Colon (tissue), 2 donors: ENCODE measurements around the gene C1QTNF6.

Experiments
- FAIRE-seq: peaks from 2 replicates; lab custom pipeline; 2012; peaks lifted over from hg19 to GRCh38; lab: Jason Lieb, UNC
- donor health status: control.
- donor health status: control.

Gene C1QTNF6

DNA sequence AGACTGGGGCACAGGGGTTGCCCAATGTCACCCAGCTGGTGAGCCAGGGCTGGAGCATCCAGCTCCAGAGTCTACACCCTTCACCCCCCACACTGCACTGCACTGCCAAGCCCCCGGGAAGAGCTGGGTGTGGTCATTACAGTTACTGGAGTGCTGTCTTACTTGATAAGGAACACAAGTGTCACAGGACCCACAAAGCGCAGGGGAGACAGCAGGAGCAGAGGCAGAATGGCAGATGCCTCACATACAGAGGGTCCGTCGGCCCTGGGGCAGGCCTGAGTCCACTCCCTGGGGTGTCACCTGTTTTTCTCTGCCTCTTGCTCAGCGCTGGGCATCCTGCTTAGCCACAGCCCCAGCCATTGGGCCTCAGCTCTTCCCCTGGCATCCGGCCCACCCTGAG is 46.1 kb downstream of the C1QTNF6 start:
- FAIRE-seq, result no peak

DNA sequence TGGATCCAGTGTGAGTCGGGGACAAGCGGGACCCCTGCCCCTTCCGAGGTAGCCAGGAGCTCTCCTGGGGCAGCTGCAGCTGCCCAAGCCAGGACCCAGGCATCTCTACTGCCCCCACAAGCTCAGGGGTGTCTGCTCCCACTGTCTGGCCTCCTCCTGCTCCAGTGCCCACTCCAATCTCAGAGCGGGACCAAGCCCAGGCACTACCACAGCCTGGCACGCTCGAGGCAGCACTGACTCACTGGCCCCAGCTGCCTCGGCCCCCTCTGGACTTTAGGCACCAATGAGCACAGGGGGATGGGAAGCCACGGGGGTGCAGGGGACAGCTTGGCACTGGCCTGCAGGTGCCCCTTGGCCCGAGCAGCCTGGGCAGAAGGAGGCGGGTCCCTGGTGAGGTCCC is 46.6 kb downstream of the C1QTNF6 start:
- FAIRE-seq, result no peak

DNA sequence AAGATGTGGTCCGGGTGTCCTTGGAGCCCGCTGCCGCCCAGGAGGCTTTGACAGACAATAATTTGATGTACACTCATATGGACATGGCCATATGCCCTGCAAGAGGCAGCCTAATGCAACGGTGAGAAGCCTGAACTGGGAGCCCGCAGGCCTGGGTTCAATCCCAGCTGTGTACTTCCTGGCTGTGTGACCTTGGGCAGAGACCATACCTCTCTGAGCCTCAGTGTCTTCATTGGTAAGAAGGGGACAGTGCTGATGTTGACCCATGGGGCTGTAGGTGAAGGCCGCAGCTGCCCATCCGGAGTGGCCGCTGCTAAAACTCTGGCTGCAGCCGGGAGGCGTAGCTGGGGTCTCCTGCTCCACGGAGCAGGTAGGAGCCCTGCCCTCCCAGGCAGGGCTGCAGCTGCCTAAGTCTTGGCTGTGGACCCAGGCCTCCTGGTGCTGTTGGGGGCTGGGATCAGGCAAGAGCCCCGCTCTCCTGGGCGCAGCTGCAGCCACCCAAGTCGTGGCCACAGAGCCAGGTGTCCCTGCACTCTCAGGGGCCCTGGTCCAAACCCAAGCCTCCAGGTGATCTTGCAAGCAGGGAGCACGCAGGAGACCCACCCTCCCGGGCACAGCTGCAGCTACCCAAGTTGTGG is 47.2 kb downstream of the C1QTNF6 start:
- no peak for FAIRE-seq

DNA sequence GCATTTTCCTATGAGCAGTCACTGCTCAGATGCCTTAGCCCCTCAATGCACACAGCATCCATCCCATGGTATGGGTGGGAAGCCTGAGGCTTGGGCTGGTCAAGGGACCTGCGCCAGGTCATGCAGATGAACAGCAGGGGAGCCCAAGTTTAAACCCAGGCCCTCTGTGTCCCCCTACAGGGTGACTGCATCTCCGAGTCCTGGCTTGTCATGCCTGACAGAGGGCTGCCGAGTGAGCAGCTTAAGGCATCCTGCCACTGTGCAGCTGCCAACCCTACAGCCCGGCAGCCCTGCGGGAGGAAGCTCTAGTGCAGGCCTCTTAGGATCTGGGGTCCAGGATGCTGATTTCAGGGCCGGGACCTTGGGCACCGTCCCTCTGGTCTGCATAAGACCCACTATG is 48.3 kb downstream of the C1QTNF6 start:
- FAIRE-seq, result no peak

DNA sequence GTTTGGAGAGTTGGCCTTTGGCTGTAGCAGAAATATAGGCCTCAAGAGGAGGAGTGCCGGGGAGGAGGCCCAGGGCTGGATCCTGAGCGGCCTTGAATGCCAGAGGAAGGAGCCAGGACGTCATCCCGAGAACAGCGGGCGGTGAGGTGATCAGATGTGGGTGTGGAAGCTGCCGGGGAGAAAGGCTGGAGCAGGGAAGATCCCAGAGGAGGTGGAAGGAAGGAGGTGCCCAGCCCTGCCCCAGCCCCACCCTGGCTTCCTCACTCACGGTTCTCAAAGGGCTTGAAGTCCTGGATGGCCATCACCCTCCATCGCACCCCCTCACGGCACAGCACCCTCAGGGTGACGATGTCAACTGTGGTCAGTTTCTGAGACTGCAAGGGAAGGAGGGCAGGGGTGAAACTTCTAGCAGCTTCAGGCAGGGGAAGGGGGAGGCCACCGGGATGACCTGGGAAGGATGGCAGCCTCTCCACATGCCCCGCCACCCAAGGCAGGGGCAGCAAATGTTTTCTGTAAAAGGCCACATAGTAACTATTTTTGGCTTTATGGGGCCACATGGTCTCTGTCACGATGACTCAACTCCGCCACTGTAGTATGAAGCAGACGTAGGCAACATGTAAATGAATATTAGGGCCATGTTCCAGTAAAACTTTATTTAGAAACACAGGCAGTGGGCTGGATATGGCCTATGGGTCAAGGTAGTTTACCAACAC is 49.0 kb downstream of the C1QTNF6 start:
- no peak for FAIRE-seq

DNA sequence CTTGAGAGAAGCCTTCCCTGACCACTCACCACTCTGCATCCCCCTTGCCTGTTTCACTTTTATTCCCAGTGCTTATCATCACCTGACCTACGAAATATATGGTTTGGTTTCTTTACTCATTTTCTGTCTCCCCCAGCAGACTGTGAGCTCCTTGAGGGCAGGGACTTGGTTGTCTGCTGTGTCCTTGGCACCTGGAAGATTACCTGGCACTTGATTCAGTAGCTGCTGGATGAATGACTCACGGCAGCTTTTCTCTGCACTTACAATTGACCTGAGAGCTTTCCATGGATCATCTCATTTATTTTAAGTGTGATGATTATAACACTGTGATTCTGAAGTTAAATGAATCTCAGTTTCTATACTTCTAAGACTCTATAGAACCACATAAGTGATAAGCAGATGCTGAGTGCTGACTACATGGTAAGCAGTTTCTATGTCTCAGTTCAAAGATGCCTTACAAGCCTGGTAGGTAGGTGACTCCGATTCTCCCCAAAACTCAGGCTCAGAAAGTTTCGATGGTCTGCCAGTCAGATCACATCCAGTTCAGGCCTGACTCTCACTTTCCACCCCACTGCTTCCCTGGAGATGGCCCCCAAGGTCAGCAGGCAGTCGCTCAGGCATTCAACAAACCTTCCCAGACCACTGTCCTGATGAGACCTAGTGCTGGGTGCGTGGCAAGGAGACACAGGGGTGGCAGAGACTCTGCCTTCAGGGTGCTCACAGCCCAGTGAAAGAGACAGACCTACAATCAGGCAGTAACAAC is 50.0 kb downstream of the C1QTNF6 start:
- no peak for FAIRE-seq

DNA sequence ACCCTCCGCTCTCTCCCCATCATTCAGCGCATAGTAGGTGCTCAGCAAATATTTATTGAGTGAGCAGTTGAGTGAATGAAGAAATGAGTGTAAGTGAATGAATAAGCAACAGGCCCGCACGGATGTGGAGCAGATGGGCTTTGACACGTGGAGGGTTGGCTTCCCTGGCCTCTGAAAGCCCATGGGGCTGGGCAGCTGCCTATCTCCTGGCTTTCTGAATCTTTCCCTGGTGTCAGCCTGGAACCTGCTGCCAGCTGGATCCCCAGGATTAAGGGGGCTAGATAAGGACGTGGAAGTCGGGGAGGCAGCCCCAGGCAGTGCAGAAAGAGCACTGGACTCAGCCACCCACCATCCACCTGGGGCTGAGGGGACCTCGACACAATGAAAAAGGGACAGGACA is 50.9 kb downstream of the C1QTNF6 start:
- FAIRE-seq, result no peak

DNA sequence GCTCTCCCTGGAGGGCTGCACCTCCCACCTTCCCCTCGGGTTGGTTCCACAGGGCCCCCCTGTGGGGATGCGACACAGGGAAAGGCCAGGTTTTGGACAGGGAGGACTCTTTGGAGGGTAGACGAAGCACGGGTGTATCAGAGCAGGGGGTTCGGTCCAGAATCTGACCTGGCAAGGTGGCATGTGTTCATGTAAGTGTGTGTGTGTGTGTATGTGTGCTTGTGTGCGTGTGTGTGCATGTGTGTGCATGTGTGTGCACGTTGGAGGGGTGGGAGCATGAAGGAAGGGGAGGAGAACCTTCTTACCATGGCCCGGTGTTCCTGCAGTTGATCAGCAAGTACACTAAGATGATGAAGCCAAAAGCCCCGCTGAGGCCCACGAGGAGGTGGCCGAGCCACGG is 53.0 kb downstream of the C1QTNF6 start:
- FAIRE-seq, result no peak

DNA sequence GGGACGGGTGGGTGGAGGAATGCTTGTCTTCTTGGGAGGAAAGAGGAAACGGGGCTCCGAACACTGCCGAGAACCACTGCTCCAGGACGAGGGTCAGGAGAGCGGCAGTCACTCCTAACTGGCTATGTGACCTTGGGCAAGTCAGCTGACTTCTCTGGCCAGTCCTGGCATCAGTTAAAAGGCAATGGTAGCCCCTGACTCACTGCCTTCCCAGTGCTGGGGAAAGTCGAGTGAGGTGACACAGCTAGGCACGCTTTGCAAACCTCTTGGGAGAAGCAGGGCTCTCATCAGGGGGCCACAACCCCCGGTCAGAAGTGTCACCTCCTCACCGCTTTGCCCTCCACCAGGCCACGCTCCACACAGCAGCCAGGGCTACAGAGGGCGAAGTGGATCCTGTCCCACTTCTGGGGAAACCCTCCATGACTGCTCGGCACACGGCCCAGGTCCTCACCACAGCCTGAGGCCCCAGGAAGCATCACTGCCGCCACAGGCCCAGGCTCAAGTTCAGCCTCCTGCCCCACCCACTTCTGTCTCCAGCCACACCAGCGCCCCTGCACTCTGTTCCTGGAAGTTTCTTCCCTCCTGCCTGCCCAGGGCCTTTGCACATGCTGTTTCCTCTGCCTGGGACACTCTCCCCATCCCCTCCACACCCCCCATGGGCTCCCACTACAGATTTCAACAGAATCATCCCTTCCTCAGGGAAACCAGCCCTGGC is 54.6 kb downstream of the C1QTNF6 start:
- FAIRE-seq, result no peak

DNA sequence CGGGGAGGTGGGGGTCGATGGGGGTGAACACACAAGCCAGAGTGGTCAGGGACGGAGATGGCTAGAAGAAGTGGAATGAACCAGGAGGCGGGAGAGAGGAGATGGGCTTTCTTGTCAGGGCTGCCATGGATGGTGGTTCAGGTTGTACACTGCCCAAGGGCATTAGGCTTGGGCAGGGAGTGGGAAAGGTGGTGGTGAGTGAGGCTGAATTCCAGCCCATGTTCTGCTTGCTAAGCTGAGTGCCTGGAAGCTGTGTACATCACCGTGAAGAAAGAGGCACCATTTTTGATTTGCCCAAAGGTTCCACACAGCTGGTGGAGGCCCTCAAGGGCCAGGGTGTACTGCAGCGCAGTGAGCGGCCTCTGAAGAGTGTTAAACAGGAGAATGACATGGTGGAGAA is 55.3 kb downstream of the C1QTNF6 start:
- FAIRE-seq, result no peak
